T-cell (primary cell): Measurements from ENCODE around the gene CCDC112. TPM values are rescaled to one million over a fixed set of nuclear protein-coding genes. Genes with fewer than 3 reads are reported as not detected.

Source experiments
- ATAC-seq, 4 experiments: fragments of 200-7000 bp in 3 of 4; fragments of 150-1000 bp in 1 of 4; cut with Tn5 transposase; replicated peaks in 1 of 4; 1 replicate in 3 of 4; 2 replicates in 1 of 4; pipeline ENCODE4 v1.10.0; 2021; ENCODE audit warnings: moderate library complexity in 3 of 4, mild to moderate bottlenecking in 2 of 4, moderate number of reproducible peaks in 1 of 4
- CTCF ChIA-PET, 2 donors: fragments of 300-600 bp; sonication (Branson Sonifier 250); formaldehyde crosslinking; loops; one replicate each; lab custom pipeline; 2022; ENCODE audit warnings: antibody characterized with exemption in 2 of 2; lab: Charles Lee
- POLR2A ChIA-PET, 2 donors: fragments of 300-600 bp; sonication (Branson Sonifier 250); formaldehyde crosslinking; loops; one replicate each; lab custom pipeline; 2022; ENCODE audit warnings: antibody characterized with exemption in 2 of 2; lab: Charles Lee
- DNase-seq, 35 experiments: peaks; one replicate each; pipeline versions ENCODE4 v3.0.0 to v3.0.0-alpha.2; 2013 to 2023
- H3K27ac ChIP-seq: one replicate; pipeline ENCODE4 v1.5.1; 2013; ENCODE audit warnings: low read length
- H3K27me3 ChIP-seq, 2 experiments: replicated peaks in 1 of 2; 1 replicate in 1 of 2; 2 replicates in 1 of 2; pipeline versions ENCODE4 v1.6.1 to v1.7.0; 2013; ENCODE audit warnings: low read length in 1 of 2, mixed read lengths in 1 of 2; ENCODE audit not compliant: control insufficient read depth in 2 of 2, insufficient read depth in 2 of 2; ENCODE audit errors: extremely low read depth in 1 of 2
- H3K36me3 ChIP-seq, 2 donors: 1 replicate in 1 of 2; 2 replicates in 1 of 2; pipeline versions ENCODE4 v1.6.1 to v1.7.0; 2013; ENCODE audit warnings: low read length in 1 of 2; ENCODE audit not compliant: control insufficient read depth in 2 of 2, insufficient read depth in 1 of 2; ENCODE audit errors: extremely low read depth in 1 of 2
- H3K4me1 ChIP-seq, 2 experiments: 1 replicate in 1 of 2; 2 replicates in 1 of 2; pipeline versions ENCODE4 v1.6.1 to v1.7.0; 2013; ENCODE audit warnings: low read length in 2 of 2, mixed read lengths in 1 of 2; ENCODE audit not compliant: insufficient read depth in 2 of 2, control insufficient read depth in 1 of 2; ENCODE audit errors: extremely low read depth in 1 of 2
- H3K4me3 ChIP-seq, 2 donors: 1 replicate in 1 of 2; 2 replicates in 1 of 2; pipeline versions ENCODE4 v1.5.1 to v1.7.0; 2013; ENCODE audit warnings: mild to moderate bottlenecking in 2 of 2, low read length in 1 of 2, moderate library complexity in 1 of 2; ENCODE audit not compliant: control insufficient read depth in 1 of 2; ENCODE audit errors: extremely low read depth in 1 of 2
- H3K9me3 ChIP-seq: 2 replicates; pipeline ENCODE4 v1.7.0; 2013
- H3K27ac Mint-ChIP-seq, 2 donors: one replicate each; pipeline ENCODE4 v1.8.0; 2020 to 2021; ENCODE audit warnings: mild to moderate bottlenecking in 2 of 2, mixed read lengths in 2 of 2
- H3K27me3 Mint-ChIP-seq, 2 donors: one replicate each; pipeline ENCODE4 v1.8.0; 2021 to 2022; ENCODE audit warnings: mixed read lengths in 2 of 2
- H3K36me3 Mint-ChIP-seq: one replicate; pipeline ENCODE4 v1.8.0; 2021; ENCODE audit warnings: mixed read lengths
- H3K4me1 Mint-ChIP-seq, 3 donors: one replicate each; pipeline ENCODE4 v1.8.0; 2020 to 2022; ENCODE audit warnings: mixed read lengths in 3 of 3, mild to moderate bottlenecking in 1 of 3
- H3K4me3 Mint-ChIP-seq, 3 donors: one replicate each; pipeline ENCODE4 v1.8.0; 2020 to 2022; ENCODE audit warnings: mild to moderate bottlenecking in 3 of 3, mixed read lengths in 3 of 3, moderate library complexity in 3 of 3
- H3K9me3 Mint-ChIP-seq, 3 donors: one replicate each; pipeline ENCODE4 v1.8.0; 2020 to 2022; ENCODE audit warnings: mixed read lengths in 3 of 3
- WGBS: methylation state at CpG from one replicate; pipeline ENCODE4 v1.1.5; 2013; ENCODE audit warnings: missing lambda C conversion rate; ENCODE audit not compliant: insufficient coverage; 5-methylcytosine and 5-hydroxymethylcytosine counted together
- total RNA-seq, 35 experiments: library from RNA in 6 of 35; stranded (reverse) in 6 of 35; fragments of 120-200 nt in 1 of 35; gene quantifications; one replicate each; pipeline versions ENCODE4 v1.2.1 to v1.2.4 and lab custom pipeline; 2013 to 2026

The CCDC112 gene, protein sequence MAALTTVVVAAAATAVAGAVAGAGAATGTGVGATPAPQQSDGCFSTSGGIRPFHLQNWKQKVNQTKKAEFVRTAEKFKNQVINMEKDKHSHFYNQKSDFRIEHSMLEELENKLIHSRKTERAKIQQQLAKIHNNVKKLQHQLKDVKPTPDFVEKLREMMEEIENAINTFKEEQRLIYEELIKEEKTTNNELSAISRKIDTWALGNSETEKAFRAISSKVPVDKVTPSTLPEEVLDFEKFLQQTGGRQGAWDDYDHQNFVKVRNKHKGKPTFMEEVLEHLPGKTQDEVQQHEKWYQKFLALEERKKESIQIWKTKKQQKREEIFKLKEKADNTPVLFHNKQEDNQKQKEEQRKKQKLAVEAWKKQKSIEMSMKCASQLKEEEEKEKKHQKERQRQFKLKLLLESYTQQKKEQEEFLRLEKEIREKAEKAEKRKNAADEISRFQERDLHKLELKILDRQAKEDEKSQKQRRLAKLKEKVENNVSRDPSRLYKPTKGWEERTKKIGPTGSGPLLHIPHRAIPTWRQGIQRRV
- total RNA-seq (1 to 10 TPM; 3.0 to 7.4 (median 4.8) TPM), total RNA-seq (lab: John Stamatoyannopoulos, UW) (0.69 to 13.0 (median 5.7) reads per million in 29 experiments)
- 7.1 TPM for total RNA-seq (2013)

DNA sequence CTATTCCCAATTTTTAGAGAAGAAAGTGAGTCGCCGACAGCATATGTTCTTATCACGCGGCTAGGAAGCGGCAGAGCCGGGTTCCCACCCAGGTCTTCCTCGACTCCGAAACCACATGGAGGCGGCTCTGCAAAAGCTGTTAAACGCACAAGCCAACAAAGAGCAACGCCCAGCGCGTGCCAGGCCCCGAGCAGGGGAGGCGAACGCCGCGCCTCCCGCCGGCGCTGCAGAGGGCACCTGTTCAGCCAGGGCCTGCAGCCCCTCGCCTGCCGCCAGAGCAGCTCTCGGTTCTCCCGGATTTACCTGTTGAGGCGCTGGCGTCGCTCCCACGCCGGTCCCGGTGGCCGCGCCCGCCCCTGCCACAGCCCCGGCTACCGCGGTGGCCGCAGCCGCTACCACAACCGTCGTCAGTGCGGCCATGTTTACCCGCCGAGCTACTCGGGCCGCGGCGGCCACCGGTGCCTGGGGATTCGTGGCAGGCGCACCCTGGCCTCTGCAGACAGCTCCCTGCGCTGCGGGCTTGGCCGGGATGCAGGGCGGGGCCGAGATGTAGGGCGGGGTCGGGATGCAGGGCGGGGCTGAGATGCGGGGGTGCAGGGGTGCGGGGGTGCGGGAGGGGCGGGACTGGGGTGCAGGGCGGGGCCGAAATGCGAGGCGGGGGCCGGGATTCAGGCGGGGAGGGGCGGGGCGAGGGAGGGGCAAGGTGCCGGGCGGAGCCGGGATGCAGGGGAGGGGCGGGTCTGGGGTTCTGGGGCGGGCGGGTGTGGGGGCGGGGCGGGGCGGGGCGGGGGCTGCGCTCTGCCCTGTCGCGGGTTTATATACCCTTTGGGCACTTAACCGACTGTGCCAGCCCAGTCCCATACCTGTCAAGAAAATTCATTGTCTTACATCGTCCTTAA is at the start of gene CCDC112:
Gene CCDC112, minus strand, starts transcription at position 531 of the 899 bp plus-strand sequence. Its CDS starts 111 bp downstream, at position 420.
- Mint-ChIP-seq H3K4me3 (peak within 1 kb of the TSS; percentile 76 to 85 (median 78)), H3K27ac (peak within 1 kb of the TSS in 1 of 2 donors; percentile 74), H3K4me1 (peaks cover 9 to 20% (median 15%) of the 10 kb centered on the region in 3 donors), H3K27me3 (no peaks in the 10 kb centered on the region), H3K9me3 (peaks cover 4 to 9% (median 6%) of the 10 kb centered on the region in 3 donors), H3K36me3 (peaks cover 9% of the 10 kb centered on the region)
- ATAC-seq = peak; percentile 78 to 88 (median 82)
- DNase-seq = peak; percentile 33 to 82 (median 63)
- Histone ChIP-seq H3K9me3 (no peaks in the 10 kb centered on the region), H3K36me3 (no peaks in the 10 kb centered on the region), H3K4me3 (peak within 1 kb of the TSS; percentile 54 to 68), H3K4me1 (peaks cover 3 to 7% of the 10 kb centered on the region in 2 experiments), H3K27me3 (no peaks in the 10 kb centered on the region), H3K27ac (no peak within 1 kb of the TSS)
- WGBS = under 1% methylated on average over 51 of the region's 86 CpGs
- POLR2A ChIA-PET = interaction anchor here (0.5 to 0.6 kb wide), 3 partner anchors 9 to 305 kb away, joined by 3 to 7 read pairs (median 4); no protein-coding TSS in a partner anchor
- CTCF ChIA-PET = interaction anchor here (0.5 to 1.2 kb wide), 6 partner anchors 11 to 545 kb away, joined by 3 to 4 read pairs (median 3); partner anchors contain the start of gene ATG12 (in 1 of the 2)

DNA sequence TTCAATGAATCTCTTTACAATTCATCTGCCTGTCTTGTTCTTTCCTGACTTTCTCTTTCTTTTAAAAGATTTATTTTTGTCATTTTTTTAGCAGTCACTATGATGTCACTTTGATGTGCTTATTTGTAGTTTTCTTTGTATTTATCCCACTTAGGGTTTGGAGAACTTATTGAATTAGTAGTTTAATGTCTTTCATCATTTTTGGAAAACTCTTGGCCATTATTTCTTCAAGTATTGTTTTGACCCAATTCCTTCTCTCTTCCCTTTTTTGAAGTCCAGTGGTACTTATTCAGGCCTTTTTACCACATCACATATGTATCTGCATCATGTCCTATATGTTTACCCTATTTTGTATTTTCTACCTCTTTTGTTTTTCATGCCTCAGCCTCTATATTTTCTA is 48.9 kb upstream of the CCDC112 start:
- ATAC-seq (no peak), DNase-seq (no peak)
- Mint-ChIP-seq H3K27me3 (peaks cover 10 to 16% of the 10 kb centered on the region in 2 donors), H3K27ac (no peak overlapping the region), H3K36me3 (no peaks in the 10 kb centered on the region), H3K9me3 (no peaks in the 10 kb centered on the region), H3K4me3 (no peak overlapping the region), H3K4me1 (no peaks in the 10 kb centered on the region)
- H3K27me3 ChIP-seq = peaks cover 2% of the 10 kb centered on the region in 2 experiments
- H3K36me3 ChIP-seq = no peaks in the 10 kb centered on the region
- H3K4me3 ChIP-seq = no peak overlapping the region
- H3K9me3 ChIP-seq = no peaks in the 10 kb centered on the region
- no peaks in the 10 kb centered on the region for H3K4me1 ChIP-seq
- H3K27ac ChIP-seq = no peak overlapping the region
- POLR2A ChIA-PET = no interaction called here
- CTCF ChIA-PET = no interaction called here

DNA sequence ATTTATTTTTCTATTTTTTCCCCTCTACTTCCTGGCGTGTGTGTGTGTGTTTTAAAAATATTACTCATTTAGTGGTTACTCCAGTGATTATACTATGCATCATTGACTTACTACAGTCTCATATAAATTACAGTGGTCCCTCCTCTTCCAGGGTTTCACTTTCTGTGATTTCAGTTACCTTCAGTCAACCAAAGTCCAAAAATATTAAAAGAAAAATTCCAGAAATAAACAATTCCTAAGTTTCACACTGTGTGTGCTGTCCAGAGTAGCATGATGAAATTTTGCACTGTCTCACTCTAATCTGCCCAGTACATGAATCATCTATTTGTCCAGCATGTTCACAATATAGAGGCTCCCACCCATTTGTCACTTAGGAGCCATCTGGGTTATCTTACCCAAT is 47.4 kb upstream of the CCDC112 start:
- Mint-ChIP-seq H3K9me3 (no peaks in the 10 kb centered on the region), H3K27ac (no peak overlapping the region), H3K4me1 (no peaks in the 10 kb centered on the region), H3K4me3 (no peak overlapping the region), H3K27me3 (peaks cover 11 to 17% of the 10 kb centered on the region in 2 donors), H3K36me3 (no peaks in the 10 kb centered on the region)
- Histone ChIP-seq H3K9me3 (no peaks in the 10 kb centered on the region), H3K27me3 (peaks cover 0 to 3% of the 10 kb centered on the region in 2 experiments), H3K27ac (no peak overlapping the region), H3K36me3 (no peaks in the 10 kb centered on the region), H3K4me3 (no peak overlapping the region), H3K4me1 (no peaks in the 10 kb centered on the region)
- DNase-seq (no peak), ATAC-seq (no peak)
- ChIA-PET POLR2A (no interaction called here), CTCF (no interaction called here)
- WGBS = no CpG with 5 or more reads among the region's 1 CpG

DNA sequence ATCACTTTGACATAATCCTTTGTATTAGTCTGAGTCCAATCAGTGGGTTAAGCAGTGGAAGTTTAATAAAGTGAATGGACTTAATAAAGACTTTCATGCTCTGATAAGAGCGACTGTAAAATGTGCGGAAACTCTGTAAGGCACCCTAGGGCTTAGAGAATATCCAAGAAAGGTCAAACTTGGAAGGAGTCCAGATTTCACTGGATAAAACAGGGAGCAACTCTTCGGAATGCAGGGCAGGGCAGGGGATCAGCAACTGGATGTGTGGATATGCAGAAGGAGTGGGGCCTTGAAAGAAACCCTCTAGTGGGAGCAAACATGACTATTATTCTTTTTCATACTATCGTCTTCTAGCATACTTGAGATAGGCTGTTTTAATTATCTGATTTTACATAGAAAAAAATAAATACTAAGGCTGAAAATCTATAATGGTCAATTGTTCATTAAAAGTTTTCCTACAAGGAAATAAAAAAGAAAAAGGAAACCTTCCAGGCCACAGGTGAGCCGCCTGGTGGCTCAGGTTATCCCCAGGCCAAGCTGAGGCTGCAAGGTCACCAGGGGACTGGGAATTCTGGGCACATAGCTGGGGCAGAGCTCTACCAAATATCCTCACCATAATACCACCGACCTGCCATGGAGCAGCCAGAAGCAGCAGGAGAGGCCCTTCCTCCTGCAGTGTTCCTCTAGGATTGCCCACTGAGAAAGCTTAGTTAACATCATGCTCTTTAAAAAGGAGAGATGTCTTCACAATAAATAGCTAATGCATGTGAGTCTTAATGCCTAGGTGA is 46.3 kb upstream of the CCDC112 start:
- POLR2A ChIA-PET = interaction anchor here in 1 of 2 donors (0.6 kb wide), 1 partner anchor 227 kb away, joined by 3 read pairs; no protein-coding TSS in a partner anchor
- H3K27me3 Mint-ChIP-seq = peaks cover 7 to 20% of the 10 kb centered on the region in 2 donors
- no peak for DNase-seq

DNA sequence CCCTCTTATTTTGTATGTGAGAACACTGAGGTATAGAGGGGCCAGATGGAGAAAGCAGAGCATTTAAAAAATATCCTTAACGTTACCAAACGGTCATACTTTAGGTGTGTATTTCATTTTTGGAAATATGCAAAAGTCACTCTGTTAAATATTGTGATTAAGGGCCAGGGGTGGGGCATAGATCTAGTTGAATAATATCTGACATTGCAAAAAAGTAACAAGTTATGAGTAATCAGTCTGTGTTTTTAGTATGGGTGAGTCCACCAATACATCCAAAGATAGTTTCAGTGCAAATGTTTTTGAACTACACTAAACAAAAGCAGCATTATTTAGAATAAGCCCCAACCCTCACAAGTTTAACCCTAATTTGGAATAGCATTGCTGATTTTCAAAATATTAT is 45.3 kb upstream of the CCDC112 start:
- CTCF ChIA-PET = no interaction called here
- DNase-seq = no peak
- WGBS = no CpG with 5 or more reads among the region's 2 CpGs
- Histone ChIP-seq H3K36me3 (no peaks in the 10 kb centered on the region), H3K4me1 (no peaks in the 10 kb centered on the region), H3K9me3 (no peaks in the 10 kb centered on the region), H3K27me3 (peaks cover 0 to 2% of the 10 kb centered on the region in 2 experiments), H3K27ac (no peak overlapping the region), H3K4me3 (no peak overlapping the region)
- H3K4me1 Mint-ChIP-seq = no peaks in the 10 kb centered on the region
- no peak for ATAC-seq
- no peak overlapping the region for H3K27ac Mint-ChIP-seq
- no peaks in the 10 kb centered on the region for H3K36me3 Mint-ChIP-seq
- no peaks in the 10 kb centered on the region for H3K9me3 Mint-ChIP-seq
- peaks cover 7 to 21% of the 10 kb centered on the region in 2 donors for H3K27me3 Mint-ChIP-seq
- POLR2A ChIA-PET = interaction anchor here in 1 of 2 donors (0.6 kb wide), 1 partner anchor 228 kb away, joined by 3 read pairs; no protein-coding TSS in a partner anchor
- no peak overlapping the region for H3K4me3 Mint-ChIP-seq

More for the DNA sequence above, 46.3 kb upstream of the CCDC112 start:
- no peak for ATAC-seq
- no peak overlapping the region for H3K4me3 ChIP-seq
- H3K9me3 Mint-ChIP-seq = no peaks in the 10 kb centered on the region
- CTCF ChIA-PET = interaction anchor here in 1 of 2 donors (0.6 kb wide), 1 partner anchor 29 kb away, joined by 3 read pairs; no protein-coding TSS in a partner anchor
- no peak overlapping the region for H3K27ac ChIP-seq
- H3K36me3 Mint-ChIP-seq = no peaks in the 10 kb centered on the region
- no peaks in the 10 kb centered on the region for H3K9me3 ChIP-seq
- no peaks in the 10 kb centered on the region for H3K4me1 ChIP-seq
- no peaks in the 10 kb centered on the region for H3K36me3 ChIP-seq
- H3K27ac Mint-ChIP-seq = no peak overlapping the region
- WGBS = 93% methylated on average over 3 of the region's 6 CpGs
- peaks cover 0 to 2% of the 10 kb centered on the region in 2 experiments for H3K27me3 ChIP-seq
- no peaks in the 10 kb centered on the region for H3K4me1 Mint-ChIP-seq
- no peak overlapping the region for H3K4me3 Mint-ChIP-seq
